C4-2B (cell line): ENCODE measurements around the gene STAU1.

ENCODE experiments used
- CTCF ChIP-seq: fragments of 450-650 bp; conservative IDR thresholded peaks from 2 replicates; pipeline ENCODE4 v1.5.1; 2017; ENCODE audit warnings: mild to moderate bottlenecking
- ZFX ChIP-seq: fragments of 450-650 bp; IDR thresholded peaks from 2 replicates; pipeline ENCODE4 v1.6.1; 2017

GRCh38 chr20:49160057-49160929 is 27.8 kb downstream of the STAU1 start:
- no peak for TF ChIP-seq CTCF
- no peak for TF ChIP-seq ZFX
